ENCODE results near the gene ZNF74.
"Not testable (repeated sequence)": the region's sequence is repeated elsewhere in the genome, so short reads cannot be mapped to it uniquely, and the experiment has no call there.

ZNF74 gene

GRCh38 chr22:20393705-20394476 lies at the start of gene ZNF74:
TSS of gene ZNF74 (plus strand) at chr22:20394151. CDS start at chr22:20394629, 478 bp downstream.
- FAIRE-seq = peak; percentile 62

- FAIRE-seq = not testable (repeated sequence)
These were observed 47.4 kb upstream of the ZNF74 start for GRCh38 chr22:20346553-20346952.

- not testable (repeated sequence) for FAIRE-seq
These were observed 41.4 kb upstream of the ZNF74 start for GRCh38 chr22:20352536-20352935.

GRCh38 chr22:20354238-20354975 lies 39.5 kb upstream of the ZNF74 start:
- FAIRE-seq = no peak

- FAIRE-seq = not testable (repeated sequence)
These were observed 37.9 kb upstream of the ZNF74 start for GRCh38 chr22:20355939-20356636.

GRCh38 chr22:20356906-20357305 lies 37.0 kb upstream of the ZNF74 start:
- not testable (repeated sequence) for FAIRE-seq

GRCh38 chr22:20357967-20358366 lies 36.0 kb upstream of the ZNF74 start:
- FAIRE-seq = not testable (repeated sequence)

GRCh38 chr22:20358503-20359239 lies 35.3 kb upstream of the ZNF74 start:
- not testable (repeated sequence) for FAIRE-seq

GRCh38 chr22:20360261-20360660 lies 33.7 kb upstream of the ZNF74 start:
- FAIRE-seq = not testable (repeated sequence)

- FAIRE-seq = not testable (repeated sequence)
These were observed 32.8 kb upstream of the ZNF74 start for GRCh38 chr22:20360866-20361751.

GRCh38 chr22:20361752-20362229 lies 32.2 kb upstream of the ZNF74 start:
- FAIRE-seq = not testable (repeated sequence)

GRCh38 chr22:20362403-20362802 lies 31.5 kb upstream of the ZNF74 start:
- not testable (repeated sequence) for FAIRE-seq

- not testable (repeated sequence) for FAIRE-seq
These were observed 29.4 kb upstream of the ZNF74 start for GRCh38 chr22:20364335-20365260.

GRCh38 chr22:20366841-20367240 lies 27.1 kb upstream of the ZNF74 start:
- FAIRE-seq = not testable (repeated sequence)

- FAIRE-seq = not testable (repeated sequence)
These were observed 25.1 kb upstream of the ZNF74 start for GRCh38 chr22:20368875-20369274.

GRCh38 chr22:20371687-20372086 lies 22.3 kb upstream of the ZNF74 start:
- not testable (repeated sequence) for FAIRE-seq

GRCh38 chr22:20372406-20372854 lies 21.5 kb upstream of the ZNF74 start:
- FAIRE-seq = not testable (repeated sequence)

GRCh38 chr22:20373195-20373706 lies 20.7 kb upstream of the ZNF74 start:
- FAIRE-seq = not testable (repeated sequence)

- not testable (repeated sequence) for FAIRE-seq
These were observed 19.8 kb upstream of the ZNF74 start for GRCh38 chr22:20374130-20374529.

- FAIRE-seq = not testable (repeated sequence)
These were observed 17.7 kb upstream of the ZNF74 start for GRCh38 chr22:20376281-20376680.
